DOHH2 (cell line): ENCODE data around the gene PRKN.

Experiments used
- H3F3A ChIP-seq: fragments of 200-600 bp; sonication (generic), shearing (Covaris generic); 2 replicates; pipeline ENCODE4 v1.6.0; 2016; ENCODE audit warnings: antibody characterized with exemption, mild to moderate bottlenecking; ENCODE audit not compliant: control insufficient read depth, insufficient read depth
- H3K27ac ChIP-seq: fragments of 200-600 bp; sonication (generic); 2 replicates; pipeline ENCODE4 v1.5.1; 2014; ENCODE audit warnings: low read depth, mild to moderate bottlenecking, low read length, moderate library complexity
- H3K27me3 ChIP-seq: fragments of 200-600 bp; sonication (generic); 2 replicates; pipeline ENCODE4 v1.6.1; 2014; ENCODE audit warnings: mild to moderate bottlenecking, low read length, mixed read lengths; ENCODE audit not compliant: control insufficient read depth
- H3K36me3 ChIP-seq: fragments of 200-600 bp; sonication (generic); 2 replicates; pipeline ENCODE4 v1.6.1; 2014; ENCODE audit warnings: mild to moderate bottlenecking, low read length, moderate library complexity, mixed read lengths; ENCODE audit not compliant: control insufficient read depth
- H3K4me1 ChIP-seq: fragments of 200-600 bp; sonication (generic); 2 replicates; pipeline ENCODE4 v1.6.1; 2014; ENCODE audit warnings: mild to moderate bottlenecking, low read length, mixed read lengths; ENCODE audit not compliant: control insufficient read depth
- H3K4me2 ChIP-seq: fragments of 200-600 bp; sonication (generic); 2 replicates; pipeline ENCODE4 v1.6.0; 2014; ENCODE audit warnings: mild to moderate bottlenecking, low read length, moderate library complexity
- H3K4me3 ChIP-seq: fragments of 200-600 bp; sonication (generic); 2 replicates; pipeline ENCODE4 v1.5.1; 2014; ENCODE audit warnings: mild to moderate bottlenecking, low read length, mixed read lengths
- H3K79me2 ChIP-seq: fragments of 200-600 bp; sonication (generic); 2 replicates; pipeline ENCODE4 v1.6.1; 2014; ENCODE audit warnings: mild to moderate bottlenecking, low read length, mixed read lengths; ENCODE audit not compliant: control insufficient read depth
- H3K9me2 ChIP-seq: fragments of 200-600 bp; sonication (generic); replicated peaks from 2 replicates; pipeline ENCODE4 v1.6.1; 2014; ENCODE audit warnings: mild to moderate bottlenecking, low read length, mixed read lengths; ENCODE audit not compliant: control insufficient read depth
- H3K9me3 ChIP-seq: fragments of 200-600 bp; sonication (generic); 2 replicates; pipeline ENCODE4 v1.6.1; 2014; ENCODE audit warnings: antibody characterized with exemption, low read length, mixed read lengths; ENCODE audit not compliant: control insufficient read depth, insufficient read depth
- H4K20me1 ChIP-seq: fragments of 200-600 bp; sonication (generic); 2 replicates; pipeline ENCODE4 v1.6.0; 2014; ENCODE audit warnings: low read depth, mild to moderate bottlenecking, antibody characterized with exemption, low read length, moderate library complexity; ENCODE audit not compliant: control insufficient read depth, insufficient read depth
- CTCF ChIP-seq: fragments of 200-600 bp; sonication (generic); IDR thresholded peaks from one replicate; pipeline ENCODE4 v1.5.1; 2014; ENCODE audit warnings: antibody characterized with exemption, mild to moderate bottlenecking, low read depth, low read length; ENCODE audit not compliant: poor library complexity, severe bottlenecking
- EZH2phosphoT487 ChIP-seq: fragments of 200-600 bp; sonication (generic); IDR thresholded peaks from 2 replicates; pipeline ENCODE4 v1.6.1; 2017; ENCODE audit warnings: borderline replicate concordance, mild to moderate bottlenecking, antibody characterized with exemption, low read length, moderate library complexity, mixed read lengths

The PRKN gene

GRCh38 chr6:161833099-161833860, 894.3 kb downstream of the PRKN start:
- no peaks in the 10 kb centered on the region for H3K4me1 ChIP-seq
- no peak for TF ChIP-seq EZH2phosphoT487
- no peak for TF ChIP-seq CTCF

GRCh38 chr6:161832622-161833021, 894.9 kb downstream of the PRKN start:
- H3K9me2 ChIP-seq: no peaks in the 10 kb centered on the region
- TF ChIP-seq CTCF (no peak), EZH2phosphoT487 (no peak)
- no peak overlapping the region for H3K4me3 ChIP-seq
- no peaks in the 10 kb centered on the region for H3K36me3 ChIP-seq
- H3K27me3 ChIP-seq: no peaks in the 10 kb centered on the region
- no peaks in the 10 kb centered on the region for H4K20me1 ChIP-seq
- no peaks in the 10 kb centered on the region for H3F3A ChIP-seq
- no peak overlapping the region for H3K4me2 ChIP-seq
- no peaks in the 10 kb centered on the region for H3K4me1 ChIP-seq
- H3K27ac ChIP-seq: no peak overlapping the region
- no peaks in the 10 kb centered on the region for H3K79me2 ChIP-seq
- H3K9me3 ChIP-seq: no peaks in the 10 kb centered on the region

More at GRCh38 chr6:161833099-161833860, 894.3 kb downstream of the PRKN start:
- no peaks in the 10 kb centered on the region for H3K79me2 ChIP-seq
- H3K27me3 ChIP-seq: no peaks in the 10 kb centered on the region
- H3K27ac ChIP-seq: no peak overlapping the region
- no peaks in the 10 kb centered on the region for H4K20me1 ChIP-seq
- no peaks in the 10 kb centered on the region for H3K9me2 ChIP-seq
- no peak overlapping the region for H3K4me2 ChIP-seq
- H3K4me3 ChIP-seq: no peak overlapping the region
- no peaks in the 10 kb centered on the region for H3K36me3 ChIP-seq
- H3F3A ChIP-seq: no peaks in the 10 kb centered on the region
- H3K9me3 ChIP-seq: no peaks in the 10 kb centered on the region

- Histone ChIP-seq H3K4me2 (no peak overlapping the region), H3K4me3 (no peak overlapping the region), H3K9me3 (no peaks in the 10 kb centered on the region)
Observed at GRCh38 chr6:161830866-161831616, 896.5 kb downstream of the PRKN start.

More at GRCh38 chr6:161830866-161831616, 896.5 kb downstream of the PRKN start:
- Histone ChIP-seq H3K9me2 (no peaks in the 10 kb centered on the region), H3K4me1 (no peaks in the 10 kb centered on the region), H3K27me3 (no peaks in the 10 kb centered on the region), H3K79me2 (no peaks in the 10 kb centered on the region), H3F3A (no peaks in the 10 kb centered on the region), H3K27ac (no peak overlapping the region), H4K20me1 (no peaks in the 10 kb centered on the region), H3K36me3 (no peaks in the 10 kb centered on the region)
- TF ChIP-seq CTCF (no peak), EZH2phosphoT487 (no peak)
